Astrocyte (in vitro differentiated cells and primary cell): ENCODE measurements around the gene KIF2A. TPM values are rescaled to one million over a fixed set of nuclear protein-coding genes. Genes with fewer than 3 reads are reported as not detected.

ENCODE experiments used
- DNase-seq: peaks from one replicate; pipeline ENCODE4 v3.0.0-alpha.2; 2010; ENCODE audit warnings: low read depth
- FAIRE-seq: peaks from 2 replicates; lab custom pipeline; 2011; peaks lifted over from hg19 to GRCh38; lab: Jason Lieb, UNC
- H2AFZ ChIP-seq: 2 replicates; pipeline ENCODE4 v1.6.0; 2012; ENCODE audit warnings: low read depth, low read length, inconsistent platforms
- H3K27ac ChIP-seq: 2 replicates; pipeline ENCODE4 v1.5.1; 2011; ENCODE audit warnings: low read depth, low read length, inconsistent platforms
- H3K27me3 ChIP-seq: 2 replicates; pipeline ENCODE4 v1.6.0; 2011; ENCODE audit warnings: low read length, inconsistent platforms; ENCODE audit not compliant: insufficient read depth
- H3K36me3 ChIP-seq: 2 replicates; pipeline ENCODE4 v1.5.1; 2011; ENCODE audit warnings: low read length, inconsistent platforms; ENCODE audit not compliant: insufficient read depth
- H3K4me1 ChIP-seq: 2 replicates; pipeline ENCODE4 v1.5.1; 2011; ENCODE audit warnings: low read length, inconsistent platforms; ENCODE audit not compliant: insufficient read depth
- H3K4me2 ChIP-seq: 2 replicates; pipeline ENCODE4 v1.6.0; 2012; ENCODE audit warnings: low read length, inconsistent platforms
- H3K4me3 ChIP-seq: 2 replicates; pipeline ENCODE4 v1.5.1; 2011; ENCODE audit warnings: low read depth, mild to moderate bottlenecking, low read length, inconsistent platforms; ENCODE audit not compliant: insufficient read depth
- H3K79me2 ChIP-seq: 2 replicates; pipeline ENCODE4 v1.6.0; 2012; ENCODE audit warnings: mild to moderate bottlenecking, low read length, inconsistent platforms; ENCODE audit not compliant: insufficient read depth
- H3K9ac ChIP-seq: 2 replicates; pipeline ENCODE4 v1.6.0; 2012; ENCODE audit warnings: mild to moderate bottlenecking, low read length, inconsistent platforms
- H3K9me3 ChIP-seq: 2 replicates; pipeline ENCODE4 v1.5.1; 2012; ENCODE audit warnings: low read depth, mild to moderate bottlenecking, low read length, inconsistent platforms; ENCODE audit not compliant: insufficient read depth
- H4K20me1 ChIP-seq: 2 replicates; pipeline ENCODE4 v1.6.0; 2012; ENCODE audit warnings: low read length, inconsistent platforms; ENCODE audit not compliant: insufficient read depth
- H3K27ac Mint-ChIP-seq: one replicate; pipeline ENCODE4 v1.8.0; 2021; ENCODE audit warnings: mild to moderate bottlenecking, mixed read lengths; ENCODE audit not compliant: unreplicated experiment
- H3K27me3 Mint-ChIP-seq: one replicate; pipeline ENCODE4 v1.8.0; 2021; ENCODE audit warnings: low read depth, mixed read lengths; ENCODE audit not compliant: unreplicated experiment
- H3K36me3 Mint-ChIP-seq: one replicate; pipeline ENCODE4 v1.8.0; 2021; ENCODE audit warnings: low read depth, mixed read lengths; ENCODE audit not compliant: unreplicated experiment
- H3K4me1 Mint-ChIP-seq: one replicate; pipeline ENCODE4 v1.8.0; 2021; ENCODE audit warnings: low read depth, mixed read lengths; ENCODE audit not compliant: unreplicated experiment
- H3K4me3 Mint-ChIP-seq: one replicate; pipeline ENCODE4 v1.8.0; 2021; ENCODE audit warnings: mild to moderate bottlenecking, moderate library complexity, mixed read lengths; ENCODE audit not compliant: unreplicated experiment
- H3K9me3 Mint-ChIP-seq: one replicate; pipeline ENCODE4 v1.8.0; 2021; ENCODE audit warnings: mild to moderate bottlenecking, mixed read lengths; ENCODE audit not compliant: unreplicated experiment
- EZH2 ChIP-seq: IDR thresholded peaks from 2 replicates; pipeline ENCODE4 v1.6.1; 2012; ENCODE audit warnings: mild to moderate bottlenecking, low read length, inconsistent platforms; ENCODE audit not compliant: insufficient read depth
- total RNA-seq: library from RNA; stranded (reverse); gene quantifications from 2 replicates; pipeline ENCODE4 v1.2.1, GENCODE V29; 2021
- TF ChIP-seq, protein P1 (sequence below): IDR thresholded peaks from 2 replicates; pipeline ENCODE4 v1.5.1; 2011; ENCODE audit warnings: low read depth, mild to moderate bottlenecking, inconsistent platforms, low read length, moderate library complexity; ENCODE audit not compliant: insufficient read depth

The KIF2A gene
- total RNA-seq, 1 donor from 2014 or later: 79.1 TPM

DNA sequence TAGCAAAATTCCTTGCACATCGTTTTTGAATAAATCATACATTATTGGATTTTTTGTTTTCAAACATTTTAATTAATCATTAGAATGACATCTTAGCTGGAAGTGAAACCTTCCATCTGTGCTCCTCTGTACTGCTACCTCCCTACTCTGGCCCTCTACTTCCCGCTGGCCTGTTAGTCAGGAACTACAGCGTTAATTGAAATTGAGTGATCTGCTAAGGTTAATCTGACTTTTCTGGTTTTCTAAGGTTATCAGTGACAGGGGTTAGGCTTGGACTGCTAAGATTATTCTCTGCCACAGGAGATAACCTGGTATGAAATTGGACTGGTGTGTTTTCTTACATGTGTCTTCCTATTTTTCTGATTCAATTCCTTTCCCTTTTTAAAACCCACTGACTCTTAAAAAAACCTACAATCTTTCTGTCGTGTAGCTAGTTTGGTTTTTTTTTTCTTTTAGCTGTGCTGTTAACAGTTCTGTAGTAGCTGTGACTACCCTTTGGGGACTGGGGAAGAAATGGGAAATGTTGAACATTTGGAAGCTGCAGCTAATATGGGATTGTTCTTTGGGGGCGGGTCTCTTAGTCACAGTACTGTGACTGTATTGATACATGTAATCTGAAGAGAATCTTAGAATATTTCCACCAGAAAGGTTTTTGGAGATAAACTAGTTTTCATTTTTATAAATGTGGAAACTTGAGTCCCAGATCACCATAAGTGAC, 4.6 kb downstream of the KIF2A start:
- Histone ChIP-seq H3K27me3 (no peaks in the 10 kb centered on the region), H3K27ac (no peak overlapping the region), H3K79me2 (peaks cover 92% of the 10 kb centered on the region), H3K4me1 (no peaks in the 10 kb centered on the region), H3K4me3 (no peak overlapping the region), H3K4me2 (no peak overlapping the region), H3K36me3 (no peaks in the 10 kb centered on the region), H3K9me3 (no peaks in the 10 kb centered on the region), H2AFZ (no peak overlapping the region), H4K20me1 (peaks cover 82% of the 10 kb centered on the region), H3K9ac (no peak overlapping the region)
- Mint-ChIP-seq H3K36me3 (no peaks in the 10 kb centered on the region), H3K4me3 (no peak overlapping the region), H3K9me3 (no peaks in the 10 kb centered on the region), H3K27ac (no peak overlapping the region), H3K4me1 (peaks cover 45% of the 10 kb centered on the region), H3K27me3 (no peaks in the 10 kb centered on the region)
- DNase-seq (no peak), FAIRE-seq (no peak)
- TF ChIP-seq EZH2: no peak
- TF ChIP-seq, protein P1, sequence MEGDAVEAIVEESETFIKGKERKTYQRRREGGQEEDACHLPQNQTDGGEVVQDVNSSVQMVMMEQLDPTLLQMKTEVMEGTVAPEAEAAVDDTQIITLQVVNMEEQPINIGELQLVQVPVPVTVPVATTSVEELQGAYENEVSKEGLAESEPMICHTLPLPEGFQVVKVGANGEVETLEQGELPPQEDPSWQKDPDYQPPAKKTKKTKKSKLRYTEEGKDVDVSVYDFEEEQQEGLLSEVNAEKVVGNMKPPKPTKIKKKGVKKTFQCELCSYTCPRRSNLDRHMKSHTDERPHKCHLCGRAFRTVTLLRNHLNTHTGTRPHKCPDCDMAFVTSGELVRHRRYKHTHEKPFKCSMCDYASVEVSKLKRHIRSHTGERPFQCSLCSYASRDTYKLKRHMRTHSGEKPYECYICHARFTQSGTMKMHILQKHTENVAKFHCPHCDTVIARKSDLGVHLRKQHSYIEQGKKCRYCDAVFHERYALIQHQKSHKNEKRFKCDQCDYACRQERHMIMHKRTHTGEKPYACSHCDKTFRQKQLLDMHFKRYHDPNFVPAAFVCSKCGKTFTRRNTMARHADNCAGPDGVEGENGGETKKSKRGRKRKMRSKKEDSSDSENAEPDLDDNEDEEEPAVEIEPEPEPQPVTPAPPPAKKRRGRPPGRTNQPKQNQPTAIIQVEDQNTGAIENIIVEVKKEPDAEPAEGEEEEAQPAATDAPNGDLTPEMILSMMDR: no peak

DNA sequence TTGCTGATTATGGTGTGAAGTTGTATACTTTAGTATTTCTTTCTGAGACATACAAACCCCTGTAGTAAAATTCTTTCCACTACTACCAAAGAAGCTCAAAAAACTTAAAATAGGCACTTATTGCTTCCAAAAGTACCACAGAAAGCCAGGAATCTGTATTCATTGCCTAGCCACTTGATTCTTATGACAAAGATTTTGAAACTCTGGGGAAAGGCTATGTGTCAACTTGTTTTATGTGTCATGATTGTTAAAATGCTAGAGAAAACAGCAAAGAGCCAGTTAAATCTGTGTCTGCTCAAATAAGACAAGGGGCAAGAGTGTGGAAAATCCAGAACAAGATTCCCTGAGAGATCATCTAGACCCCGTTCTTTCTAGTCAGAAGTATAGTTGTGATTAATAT, 6.0 kb downstream of the KIF2A start:
- H3K4me3 ChIP-seq: no peak overlapping the region
- Mint-ChIP-seq H3K4me1 (peaks cover 53% of the 10 kb centered on the region), H3K36me3 (no peaks in the 10 kb centered on the region), H3K27me3 (no peaks in the 10 kb centered on the region), H3K27ac (no peak overlapping the region), H3K4me3 (no peak overlapping the region), H3K9me3 (no peaks in the 10 kb centered on the region)
- TF ChIP-seq, protein P1: no peak
- TF ChIP-seq EZH2: no peak
- H3K4me2 ChIP-seq: no peak overlapping the region
- no peak overlapping the region for H3K27ac ChIP-seq
- H3K27me3 ChIP-seq: no peaks in the 10 kb centered on the region
- H3K9ac ChIP-seq: no peak overlapping the region
- H2AFZ ChIP-seq: no peak overlapping the region
- H3K4me1 ChIP-seq: no peaks in the 10 kb centered on the region
- no peaks in the 10 kb centered on the region for H3K9me3 ChIP-seq
- H3K36me3 ChIP-seq: no peaks in the 10 kb centered on the region
- FAIRE-seq (no peak), DNase-seq (no peak)
- peaks cover 99% of the 10 kb centered on the region for H3K79me2 ChIP-seq
- H4K20me1 ChIP-seq: peaks cover 94% of the 10 kb centered on the region

GRCh38 chr5:62312674-62313073, 6.7 kb downstream of the KIF2A start:
- Histone ChIP-seq H3K4me1 (no peaks in the 10 kb centered on the region), H3K27ac (no peak overlapping the region), H3K4me2 (no peak overlapping the region), H3K9me3 (no peaks in the 10 kb centered on the region), H3K27me3 (no peaks in the 10 kb centered on the region), H4K20me1 (peaks cover 94% of the 10 kb centered on the region), H3K4me3 (no peak overlapping the region), H2AFZ (no peak overlapping the region), H3K36me3 (no peaks in the 10 kb centered on the region), H3K9ac (no peak overlapping the region), H3K79me2 (peaks cover 99% of the 10 kb centered on the region)
- H3K9me3 Mint-ChIP-seq: no peaks in the 10 kb centered on the region
- DNase-seq (no peak), FAIRE-seq (no peak)
- H3K4me3 Mint-ChIP-seq: no peak overlapping the region
- H3K27ac Mint-ChIP-seq: no peak overlapping the region
- H3K4me1 Mint-ChIP-seq: peaks cover 53% of the 10 kb centered on the region
- no peaks in the 10 kb centered on the region for H3K27me3 Mint-ChIP-seq
- no peak for TF ChIP-seq EZH2
- TF ChIP-seq, protein P1: no peak
- H3K36me3 Mint-ChIP-seq: no peaks in the 10 kb centered on the region
